Psoas muscle (tissue), 8 donors: ENCODE results near the gene FHAD1. TPM values are rescaled to one million over a fixed set of nuclear protein-coding genes. Genes with fewer than 3 reads are reported as not detected.

ENCODE experiments used
- ATAC-seq, 4 donors: fragments of 200-7000 bp; cut with Tn5 transposase; one replicate each; pipeline ENCODE4 v1.9.1; 2020; ENCODE audit warnings: moderate library complexity in 3 of 4, mild to moderate bottlenecking in 2 of 4
- DNase-seq, 2 donors: peaks; one replicate each; pipeline ENCODE4 v3.0.0-alpha.2; 2020
- H3K27ac ChIP-seq: fragments of 200-600 bp; one replicate; pipeline ENCODE4 v1.8.0; 2022
- H3K27me3 ChIP-seq, 3 donors: fragments of 200-600 bp in 1 of 3; one replicate each; pipeline versions ENCODE4 v1.6.1 to v1.8.0; 2013 to 2022; ENCODE audit warnings: low read length in 2 of 3, mild to moderate bottlenecking in 2 of 3, moderate library complexity in 1 of 3; ENCODE audit not compliant: insufficient read depth in 3 of 3
- H3K36me3 ChIP-seq, 2 donors: fragments of 200-600 bp in 1 of 2; one replicate each; pipeline versions ENCODE4 v1.6.1 to v1.8.0; 2013 to 2022; ENCODE audit warnings: low read depth in 1 of 2, mild to moderate bottlenecking in 1 of 2, moderate library complexity in 1 of 2; ENCODE audit not compliant: insufficient read depth in 1 of 2
- H3K4me1 ChIP-seq: fragments of 200-600 bp; one replicate; pipeline ENCODE4 v1.8.0; 2022
- H3K4me3 ChIP-seq: fragments of 200-600 bp; one replicate; pipeline ENCODE4 v1.8.0; 2022; ENCODE audit warnings: mild to moderate bottlenecking
- H3K9me3 ChIP-seq: fragments of 200-600 bp; one replicate; pipeline ENCODE4 v1.8.0; 2022
- CTCF ChIP-seq: fragments of 200-600 bp; IDR thresholded peaks from one replicate; pipeline ENCODE4 v1.8.0; 2022; ENCODE audit warnings: antibody characterized with exemption
- WGBS, 3 donors: extraction: QIAGEN DNeasy Blood & Tissue Kit; methylation state at CpG; one replicate each; pipeline versions ENCODE4 v1.1.6 to v1.1.7; 2013; 5-methylcytosine and 5-hydroxymethylcytosine counted together
- intact Hi-C, 2 donors: fragments of 100-400 bp; cut with DNase I; formaldehyde crosslinking; loops; one replicate each; pipeline versions ENCODE4 v1.11.0 to v1.14.2; 2022
- polyA plus RNA-seq, 3 donors: library from polyadenylated mRNA; stranded (reverse); fragments of 200-250 nt; gene quantifications; one replicate each; pipeline ENCODE4 v1.2.3, GENCODE V29; 2013
- total RNA-seq, 4 donors: library from RNA; stranded (reverse); fragmentation: NEBNext Ultra II Directional in 2 of 4; extraction: Animal tissue kit (Norgen Biotek cat#: 25700) in 2 of 4; gene quantifications; one replicate each; pipeline versions ENCODE4 v1.2.1 to v1.2.4, GENCODE V29; 2021 to 2023
- donor health status: healthy with polysubstance abuse.
- donor health status: DM: no; HTN: no; CAD: no; lungs with moderate emphysema.
- donor health status: Bipolar disorder and iron deficiency.
- donor health status: healthy.
- donor health status: DM: yes; HTN: yes; CAD: no.
- donor health status: DM: no; HTN: no; CAD: no.
- donor health status: DM: no; HTN: no; CAD: no.
- donor health status: DM: yes; HTN: yes; CAD: no.

FHAD1 gene
- total and polyA plus RNA-seq, 7 donors: 0.03 to 0.24 (median 0.06) TPM; not detected in 4

DNA sequence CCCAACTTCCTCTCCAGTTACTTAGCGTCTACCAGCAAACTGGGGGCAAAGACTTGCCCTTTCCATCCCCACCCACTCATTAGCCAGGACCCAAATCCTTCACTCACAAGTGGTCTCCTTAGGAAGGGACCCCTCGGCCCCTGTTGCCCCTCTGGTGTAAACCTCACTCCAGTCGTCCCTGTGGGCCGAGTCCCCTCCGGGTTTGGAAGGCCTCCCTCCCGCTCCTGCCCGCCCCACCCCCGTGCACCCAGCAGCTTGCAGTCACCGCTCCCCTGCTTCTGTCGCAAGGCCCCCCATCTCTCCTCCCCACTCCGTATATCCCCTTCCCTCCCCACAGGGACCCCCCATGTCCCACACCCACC lies 163.8 kb downstream of the FHAD1 start:
- Histone ChIP-seq H3K9me3 (no peaks in the 10 kb centered on the region), H3K36me3 (no peaks in the 10 kb centered on the region), H3K4me1 (no peaks in the 10 kb centered on the region), H3K4me3 (peak overlapping the region; percentile 74), H3K27ac (no peak overlapping the region), H3K27me3 (peaks cover 0 to 32% (median 9%) of the 10 kb centered on the region in 3 donors)
- no peak for TF ChIP-seq CTCF
- ATAC-seq (no peak), DNase-seq (no peak)
- 55 to 66% (median 62%) methylated on average over 11 of the region's 11 CpGs for WGBS, 3 donors
- intact Hi-C loops: no loop called here

GRCh38 chr1:15411593-15412137 lies 164.6 kb downstream of the FHAD1 start:
- no peaks in the 10 kb centered on the region for H3K9me3 ChIP-seq
- DNase-seq: peak in 1 of 2 donors; percentile 65
- H3K27me3 ChIP-seq: peaks cover 0 to 32% (median 9%) of the 10 kb centered on the region in 3 donors
- H3K4me1 ChIP-seq: no peaks in the 10 kb centered on the region
- intact Hi-C loops: no loop called here
- no peaks in the 10 kb centered on the region for H3K36me3 ChIP-seq
- H3K27ac ChIP-seq: no peak overlapping the region
- TF ChIP-seq CTCF: no peak
- H3K4me3 ChIP-seq: peak overlapping the region; percentile 74
- 50 to 69% (median 55%) methylated on average over 12 of the region's 12 CpGs for WGBS, 3 donors
- ATAC-seq: no peak

DNA sequence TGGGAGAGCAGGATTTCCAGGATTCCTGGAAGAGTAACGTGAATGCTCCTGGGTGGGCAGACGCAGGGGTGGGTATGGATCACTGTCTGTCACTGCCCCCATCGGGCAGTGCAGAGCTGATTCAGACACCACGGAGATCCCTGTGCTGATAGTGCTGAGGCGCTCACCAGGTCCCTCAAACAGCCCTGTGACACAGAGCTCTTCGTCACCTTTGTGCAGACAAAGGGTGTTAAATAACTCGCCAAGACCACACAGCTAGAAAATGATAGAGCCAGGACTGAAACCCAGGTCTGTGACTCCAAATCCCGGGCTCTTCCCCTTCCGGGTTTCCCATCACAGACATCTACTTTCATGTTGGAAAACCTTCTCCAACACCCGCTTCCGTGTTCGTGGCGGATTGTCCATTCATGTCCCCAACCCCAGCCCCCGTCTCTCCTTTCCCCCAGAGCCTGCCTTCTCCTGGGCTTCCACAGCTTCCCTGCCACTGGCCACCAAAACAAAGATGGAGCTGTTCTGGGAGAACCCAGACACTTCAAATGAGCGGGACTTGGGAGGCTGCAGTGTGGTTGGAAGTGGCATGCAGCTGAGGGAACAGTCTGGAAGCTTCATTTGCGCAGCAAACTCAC lies 165.3 kb downstream of the FHAD1 start:
- intact Hi-C loops: no loop called here
- 75 to 82% (median 75%) methylated on average over 16 of the region's 16 CpGs for WGBS, 3 donors
- DNase-seq: no peak
- TF ChIP-seq CTCF: no peak
- Histone ChIP-seq H3K27ac (no peak overlapping the region), H3K27me3 (peaks cover 0 to 32% (median 9%) of the 10 kb centered on the region in 3 donors), H3K36me3 (no peaks in the 10 kb centered on the region), H3K4me3 (peak overlapping the region; percentile 74), H3K9me3 (no peaks in the 10 kb centered on the region), H3K4me1 (no peaks in the 10 kb centered on the region)
- no peak for ATAC-seq

DNA sequence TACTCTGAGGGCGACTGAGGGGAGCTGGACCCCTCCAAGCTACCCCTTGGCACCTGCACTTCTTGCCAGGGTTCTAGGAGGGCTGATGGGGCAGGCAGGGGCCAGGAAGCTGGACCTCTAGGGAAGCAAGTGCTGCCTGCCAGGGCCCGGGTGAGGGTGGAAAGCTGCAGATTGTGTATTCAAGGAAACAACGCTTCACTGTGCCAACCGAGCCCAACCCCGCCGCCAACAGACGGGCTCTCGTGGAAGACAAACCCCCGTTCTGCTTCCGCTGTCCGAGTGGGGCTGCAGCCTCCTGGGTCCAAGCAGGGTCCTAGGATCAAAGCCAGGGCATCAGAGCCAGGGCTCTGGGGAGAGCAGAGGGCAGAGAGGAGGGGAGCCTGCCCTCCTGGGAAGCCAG lies 165.8 kb downstream of the FHAD1 start:
- no peak for TF ChIP-seq CTCF
- intact Hi-C loops: no loop called here
- H3K4me1 ChIP-seq: no peaks in the 10 kb centered on the region
- no peak for DNase-seq
- no peak overlapping the region for H3K27ac ChIP-seq
- ATAC-seq: no peak
- 64 to 67% (median 65%) methylated on average over 11 of the region's 11 CpGs for WGBS, 3 donors
- no peaks in the 10 kb centered on the region for H3K9me3 ChIP-seq
- H3K4me3 ChIP-seq: no peak overlapping the region
- no peaks in the 10 kb centered on the region for H3K36me3 ChIP-seq
- H3K27me3 ChIP-seq: peaks cover 0 to 32% (median 9%) of the 10 kb centered on the region in 3 donors
